ENCODE data around the gene SLC46A3.

Gene SLC46A3

GRCh38 chr13:28753208-28753892 lies 34.6 kb upstream of the SLC46A3 start:
- peak; percentile 93 for DNase-seq (ENCODE audit: low read depth)
- TF ChIP-seq, protein P1, sequence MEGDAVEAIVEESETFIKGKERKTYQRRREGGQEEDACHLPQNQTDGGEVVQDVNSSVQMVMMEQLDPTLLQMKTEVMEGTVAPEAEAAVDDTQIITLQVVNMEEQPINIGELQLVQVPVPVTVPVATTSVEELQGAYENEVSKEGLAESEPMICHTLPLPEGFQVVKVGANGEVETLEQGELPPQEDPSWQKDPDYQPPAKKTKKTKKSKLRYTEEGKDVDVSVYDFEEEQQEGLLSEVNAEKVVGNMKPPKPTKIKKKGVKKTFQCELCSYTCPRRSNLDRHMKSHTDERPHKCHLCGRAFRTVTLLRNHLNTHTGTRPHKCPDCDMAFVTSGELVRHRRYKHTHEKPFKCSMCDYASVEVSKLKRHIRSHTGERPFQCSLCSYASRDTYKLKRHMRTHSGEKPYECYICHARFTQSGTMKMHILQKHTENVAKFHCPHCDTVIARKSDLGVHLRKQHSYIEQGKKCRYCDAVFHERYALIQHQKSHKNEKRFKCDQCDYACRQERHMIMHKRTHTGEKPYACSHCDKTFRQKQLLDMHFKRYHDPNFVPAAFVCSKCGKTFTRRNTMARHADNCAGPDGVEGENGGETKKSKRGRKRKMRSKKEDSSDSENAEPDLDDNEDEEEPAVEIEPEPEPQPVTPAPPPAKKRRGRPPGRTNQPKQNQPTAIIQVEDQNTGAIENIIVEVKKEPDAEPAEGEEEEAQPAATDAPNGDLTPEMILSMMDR (IDR thresholded peaks at IDR 0.05; ENCODE audit: insufficient read depth, low read depth, low read length, missing control alignments), result peak; percentile 33
- H3K4me3 ChIP-seq (ENCODE audit: low read length), result no peak overlapping the region

DNA sequence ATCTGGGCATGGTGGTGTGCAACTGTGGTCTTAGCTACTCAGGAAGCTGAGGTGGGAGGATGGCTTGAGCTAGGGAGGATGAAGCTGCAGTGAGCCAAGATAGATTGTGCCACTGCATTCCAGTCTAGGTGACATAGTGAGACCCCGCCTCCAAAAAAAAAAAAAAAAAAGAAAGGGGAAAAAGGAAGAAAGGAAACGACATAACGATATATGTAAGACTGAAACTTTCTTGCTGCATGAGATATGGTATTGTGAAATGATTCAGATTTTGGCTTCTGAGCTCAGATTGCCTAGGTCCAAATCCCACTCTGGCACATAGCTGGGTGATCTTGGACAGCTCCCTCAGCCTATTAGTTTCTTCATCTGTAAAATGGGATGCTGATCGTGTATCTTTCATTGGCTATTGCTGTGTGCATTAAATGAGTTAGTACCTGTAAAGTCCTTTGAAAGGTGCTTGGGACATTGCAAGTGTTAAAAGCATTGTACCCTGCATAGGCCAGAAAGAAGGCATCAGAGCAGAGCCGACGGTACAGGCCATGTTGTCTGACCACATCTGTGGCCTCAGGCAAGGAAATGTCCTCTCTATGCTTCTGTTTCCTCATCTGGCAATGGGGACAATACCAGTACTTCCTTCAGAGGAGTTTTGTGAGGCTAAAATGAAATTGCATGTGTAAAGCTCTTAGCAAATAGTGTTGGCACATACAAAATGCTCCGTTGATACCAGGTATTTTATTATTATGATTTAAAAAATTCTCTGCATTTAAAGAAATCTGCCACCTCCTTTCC lies 32.6 kb upstream of the SLC46A3 start:
- no peak for DNase-seq (ENCODE audit: low read depth)
- no peak overlapping the region for H3K4me3 ChIP-seq (ENCODE audit: low read length)
- TF ChIP-seq, protein P1 (IDR thresholded peaks at IDR 0.05; ENCODE audit: insufficient read depth, low read depth, low read length, missing control alignments), result no peak

GRCh38 chr13:28750187-28751045 lies 31.6 kb upstream of the SLC46A3 start:
- TF ChIP-seq, protein P1 (IDR thresholded peaks at IDR 0.05; ENCODE audit: insufficient read depth, low read depth, low read length, missing control alignments), result no peak
- no peak overlapping the region for H3K4me3 ChIP-seq (ENCODE audit: low read length)
- DNase-seq (ENCODE audit: low read depth), result peak; percentile 54

- no peak overlapping the region for H3K4me3 ChIP-seq (ENCODE audit: low read length)
- TF ChIP-seq, protein P1 (IDR thresholded peaks at IDR 0.05; ENCODE audit: insufficient read depth, low read depth, low read length, missing control alignments), result no peak
Measured at GRCh38 chr13:28747851-28748250, 29.1 kb upstream of the SLC46A3 start.

DNA sequence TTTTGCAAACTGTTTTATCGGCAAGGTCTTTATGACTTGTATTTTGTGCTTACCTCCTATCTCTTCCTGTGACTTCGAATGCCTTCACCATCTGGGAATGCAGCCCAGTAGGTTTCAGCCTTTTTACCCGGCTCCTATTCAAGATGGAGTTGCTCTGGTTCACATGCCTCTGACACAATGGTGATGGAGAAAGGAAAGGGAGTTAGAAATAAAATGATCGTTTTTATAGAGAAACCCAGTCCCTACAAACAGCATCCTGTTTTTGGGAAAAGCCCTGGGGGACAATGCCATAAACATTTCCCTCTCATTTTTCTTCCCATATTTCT lies 27.5 kb upstream of the SLC46A3 start:
- H3K4me3 ChIP-seq (ENCODE audit: low read length), result no peak overlapping the region
- TF ChIP-seq, protein P1 (IDR thresholded peaks at IDR 0.05; ENCODE audit: insufficient read depth, low read depth, low read length, missing control alignments), result no peak
- DNase-seq (ENCODE audit: low read depth), result no peak

More at GRCh38 chr13:28747851-28748250, 29.1 kb upstream of the SLC46A3 start:
- no peak for DNase-seq (ENCODE audit: low read depth)

DNA sequence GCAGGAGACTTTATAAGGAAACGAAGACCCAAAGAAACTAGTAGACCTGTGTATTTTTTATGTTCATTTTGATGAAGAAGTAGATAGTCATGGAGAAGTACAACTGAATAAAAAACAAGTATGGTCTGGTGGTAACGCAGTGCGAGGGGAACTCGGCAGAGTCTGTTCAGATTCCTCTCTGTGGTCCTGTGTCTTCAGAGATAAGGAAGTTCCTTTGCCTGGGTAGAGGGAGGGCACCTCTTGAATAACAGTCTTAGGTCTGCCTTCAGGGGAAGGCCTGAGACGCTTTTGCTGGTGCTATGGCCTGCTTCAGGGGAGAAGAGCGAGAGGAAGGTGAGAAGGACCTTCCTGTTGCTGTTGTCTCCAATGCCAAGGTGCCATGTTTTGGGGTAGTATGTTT lies 25.9 kb upstream of the SLC46A3 start:
- H3K4me3 ChIP-seq (ENCODE audit: low read length), result no peak overlapping the region
- no peak for DNase-seq (ENCODE audit: low read depth)
- TF ChIP-seq, protein P1 (IDR thresholded peaks at IDR 0.05; ENCODE audit: insufficient read depth, low read depth, low read length, missing control alignments), result no peak

All from epithelial cell of esophagus (primary cell).